GM12878 (cell line): ENCODE results near the gene PLTP. TPM values are rescaled to one million over a fixed set of nuclear protein-coding genes. Genes with fewer than 3 reads are reported as not detected.
A peak's percentile ranks its signal among the peaks of the same experiment; 100 is the strongest.

Experiments
- ATAC-seq: fragments of 200-7000 bp; cut with Tn5 transposase; 3 replicates; pipeline ENCODE4 v1.9.1; 2020; ENCODE audit warnings: mild to moderate bottlenecking, moderate library complexity
- BruUV-seq: library from RNA; stranded (reverse); fragments of 400-500 nt; replicated peaks from 2 replicates; lab custom pipeline; 2021; lab: Mats Ljungman, UMichigan
- CTCF ChIA-PET: fragments of 300-600 bp; sonication (Branson Sonifier 250); formaldehyde crosslinking; extraction: SDS; loops from one replicate; lab custom pipeline; 2021; ENCODE audit warnings: inconsistent platforms; lab: Yijun Ruan, JAX
- POLR2A ChIA-PET: fragments of 350-600 bp; formaldehyde crosslinking; extraction: SDS; loops from one replicate; lab custom pipeline; 2021; ENCODE audit warnings: inconsistent platforms; lab: Charles Lee
- RAD21 ChIA-PET: fragments of 300-600 bp; sonication (Branson Sonifier 250); formaldehyde crosslinking; loops from one replicate; lab custom pipeline; 2023; ENCODE audit warnings: antibody characterized with exemption; ENCODE audit not compliant: unreplicated experiment; lab: Charles Lee
- SMC1A ChIA-PET: fragments of 300-600 bp; sonication (Branson Sonifier 250); formaldehyde crosslinking; loops from one replicate; lab custom pipeline; 2023; ENCODE audit not compliant: unreplicated experiment, uncharacterized antibody; lab: Charles Lee
- DNase-seq: peaks from one replicate; pipeline ENCODE4 v3.0.0-alpha.2; 2011; ENCODE audit warnings: low read depth, low spot score
- FAIRE-seq: peaks from 3 replicates; lab custom pipeline; 2011; peaks lifted over from hg19 to GRCh38; lab: Jason Lieb, UNC
- H2AFZ ChIP-seq: 2 replicates; pipeline ENCODE4 v1.6.0; 2011; ENCODE audit warnings: low read depth, low read length, control low read depth; ENCODE audit not compliant: control insufficient read depth
- H3K27ac ChIP-seq: 2 replicates; pipeline ENCODE4 v1.5.1; 2011; ENCODE audit warnings: control low read depth; ENCODE audit not compliant: control insufficient read depth, insufficient read depth
- H3K27me3 ChIP-seq, 2 experiments: replicated peaks in 1 of 2; 2 replicates each; pipeline versions ENCODE4 v1.6.0 to v1.6.1; 2011; ENCODE audit warnings: low read length in 1 of 2; ENCODE audit not compliant: control insufficient read depth in 2 of 2, insufficient read depth in 2 of 2
- H3K36me3 ChIP-seq, 2 experiments: 2 replicates each; pipeline ENCODE4 v1.5.1; 2011; ENCODE audit warnings: low read length in 1 of 2; ENCODE audit not compliant: control insufficient read depth in 2 of 2, insufficient read depth in 2 of 2
- H3K4me1 ChIP-seq: 2 replicates; pipeline ENCODE4 v1.6.1; 2011; ENCODE audit warnings: mild to moderate bottlenecking, low read length, moderate library complexity, mixed read lengths; ENCODE audit not compliant: control insufficient read depth, insufficient read depth
- H3K4me2 ChIP-seq: 2 replicates; pipeline ENCODE4 v1.6.0; 2011; ENCODE audit warnings: control low read depth; ENCODE audit not compliant: control insufficient read depth, insufficient read depth
- H3K4me3 ChIP-seq: fragments of 200-600 bp; sonication (generic); 2 replicates; pipeline ENCODE4 v1.5.1; 2016
- H3K79me2 ChIP-seq: 2 replicates; pipeline ENCODE4 v1.6.0; 2011; ENCODE audit warnings: low read length; ENCODE audit not compliant: control insufficient read depth, insufficient read depth
- H3K9ac ChIP-seq: 2 replicates; pipeline ENCODE4 v1.8.0; 2011; ENCODE audit warnings: low read length, control low read depth, mixed read lengths; ENCODE audit not compliant: control insufficient read depth, insufficient read depth
- H3K9me3 ChIP-seq: replicated peaks from 3 replicates; pipeline ENCODE4 v1.5.1; 2011; ENCODE audit warnings: mild to moderate bottlenecking, low read length; ENCODE audit not compliant: control insufficient read depth, insufficient read depth
- H4K20me1 ChIP-seq: 2 replicates; pipeline ENCODE4 v1.6.0; 2011; ENCODE audit not compliant: control insufficient read depth, insufficient read depth
- ATF2 ChIP-seq: IDR thresholded peaks from 2 replicates; pipeline ENCODE4 v1.6.1; 2012; ENCODE audit warnings: low read length, inconsistent platforms
- ATF7 ChIP-seq: fragments of 450-650 bp; IDR thresholded peaks from 2 replicates; pipeline ENCODE4 v1.6.1; 2016; ENCODE audit warnings: low read depth, mild to moderate bottlenecking
- BACH1 ChIP-seq: fragments of 450-650 bp; IDR thresholded peaks from 2 replicates; pipeline ENCODE4 v1.6.1; 2017; ENCODE audit warnings: mild to moderate bottlenecking, borderline replicate concordance
- E4F1 ChIP-seq: fragments of 450-650 bp; IDR thresholded peaks from 2 replicates; pipeline ENCODE4 v1.6.1; 2018; ENCODE audit warnings: borderline replicate concordance, mild to moderate bottlenecking; ENCODE audit not compliant: partially characterized antibody
- EZH2 ChIP-seq: IDR thresholded peaks from 2 replicates; pipeline ENCODE4 v1.6.1; 2012; ENCODE audit warnings: low read depth, mild to moderate bottlenecking, control low read depth, inconsistent platforms, low read length, borderline replicate concordance; ENCODE audit not compliant: control insufficient read depth
- IRF5 ChIP-seq: fragments of 450-650 bp; IDR thresholded peaks from 2 replicates; pipeline ENCODE4 v1.6.1; 2017; ENCODE audit warnings: borderline replicate concordance
- PKNOX1 ChIP-seq: fragments of 450-650 bp; IDR thresholded peaks from 2 replicates; pipeline ENCODE4 v1.6.1; 2016; ENCODE audit warnings: mild to moderate bottlenecking
- RBBP5 ChIP-seq: fragments of 200-600 bp; sonication (generic); conservative IDR thresholded peaks from 2 replicates; pipeline ENCODE4 v1.6.1; 2016
- WGBS: methylation state at CpG from one replicate; pipeline ENCODE4 v1.1.6; 2016; ENCODE audit warnings: low lambda C conversion rate; ENCODE audit not compliant: insufficient replicate concordance, insufficient coverage; ENCODE audit errors: missing lambda C conversion rate; 5-methylcytosine and 5-hydroxymethylcytosine counted together
- in situ Hi-C: fragments of 300-500 bp; cut with MboI; formaldehyde crosslinking; loops from 9 replicates; pipeline ENCODE4 v1.14.3; 2018; ENCODE audit warnings: mixed read lengths
- intact Hi-C: fragments of 100-400 bp; cut with micrococcal nuclease; formaldehyde crosslinking; loops from one replicate; pipeline ENCODE4 v1.14.2; 2022; ENCODE audit not compliant: unreplicated experiment
- polyA plus RNA-seq, 11 experiments: library from polyadenylated mRNA; depleted of rRNA in 4 of 11; unstranded in 6 of 11; stranded (reverse) in 5 of 11; fragments of >200 nt; fragmentation: Nextera tagmentation in 4 of 11; fragmentation: Illumina TruSeq in 1 of 11; extraction: Ambion mirVana in 4 of 11; extraction: Trizol in 1 of 11; gene quantifications; 1 replicate in 1 of 11; 2 replicates in 10 of 11; pipeline versions ENCODE4 v1.2.1 to v1.2.3, GENCODE V29; 2011 to 2016; ENCODE audit warnings: inconsistent platforms in 2 of 11, missing spikeins in 2 of 11, low read depth in 1 of 11
- total RNA-seq, 4 experiments: library from RNA; depleted of rRNA in 3 of 4; stranded (reverse); fragments of >200 nt in 3 of 4; fragmentation: Illumina TruSeq in 1 of 4; extraction: Trizol in 1 of 4; gene quantifications; 2 replicates each; pipeline versions ENCODE4 v1.2.1 to v1.2.3, GENCODE V29; 2013 to 2021

Gene PLTP
- total and polyA plus RNA-seq, 10 of the 15 experiments (the other 5 are each of a cell fraction or from before 2014, with no cell fraction given): 1.6 to 17.0 (median 7.6) TPM

GRCh38 chr20:45937765-45938164 lies 25.8 kb upstream of the PLTP start:
- Histone ChIP-seq H3K36me3 (peaks cover 16 to 19% of the 10 kb centered on the region in 2 experiments; a peak in 3 of 4 replicates), H3K27me3 (no peaks in the 10 kb centered on the region), H2AFZ (no peak overlapping the region), H3K27ac (no peak overlapping the region), H3K9me3 (no peaks in the 10 kb centered on the region), H3K79me2 (peaks cover 23% of the 10 kb centered on the region), H3K4me3 (no peak overlapping the region), H3K4me2 (no peak overlapping the region), H4K20me1 (no peaks in the 10 kb centered on the region), H3K9ac (no peak overlapping the region), H3K4me1 (peaks cover 5% of the 10 kb centered on the region; the same call in 1 of the 2 replicates)
- ATAC-seq: no peak
- no peak for DNase-seq
- TF ChIP-seq ATF2 (peak; percentile 36; the same call in 1 of the 2 replicates), ATF7 (peak; percentile 81), PKNOX1 (no peak), RBBP5 (no peak), IRF5 (no peak), EZH2 (no peak), E4F1 (no peak), BACH1 (no peak)
- RAD21 ChIA-PET: interaction anchor here (5.5 kb wide), 1 partner anchor 23 kb away, joined by 66 read pairs; no protein-coding TSS in a partner anchor
- SMC1A ChIA-PET: no interaction called here
- 62% methylated on average over 2 of the region's 2 CpGs for WGBS
- intact Hi-C loops: no loop called here
- POLR2A ChIA-PET: interaction anchor here (1.4 to 1.7 kb wide), 2 partner anchors 29 to 57 kb away, joined by 3 to 4 read pairs; partner anchors contain the start of gene ZSWIM1
- no TSS peak for BruUV-seq
- FAIRE-seq: no peak
- in situ Hi-C loops: no loop called here
- CTCF ChIA-PET: interaction anchor here (0.7 to 6.5 kb wide), 4 partner anchors 25 to 114 kb away, joined by 3 to 79 read pairs (median 6); no protein-coding TSS in a partner anchor
